ENCODE measurements around the gene CENPX. TPM values are rescaled to one million over a fixed set of nuclear protein-coding genes. Genes with fewer than 3 reads are reported as not detected.

Gene CENPX
- total RNA-seq, 1 donor from 2014 or later = 43.8 TPM

GRCh38 chr17:82021107-82021899 is 1.4 kb downstream of the CENPX start:
- ATAC-seq (peak; percentile 4 to 33), DNase-seq (peak; percentile 85)
- Histone ChIP-seq H3K4me1 (peaks cover 55% of the 10 kb centered on the region), H3K27ac (peak overlapping the region; percentile 83), H3K9me3 (no peaks in the 10 kb centered on the region), H3K27me3 (ENCODE audit: low read depth) (no peaks in the 10 kb centered on the region), H3K4me3 (peak overlapping the region; percentile 97), H3K36me3 (no peaks in the 10 kb centered on the region)
- peak; percentile 74 for TF ChIP-seq CTCF (IDR thresholded peaks at IDR 0.05)
- intact Hi-C loops (cut with DNase I) = no loop called here

GRCh38 chr17:82020572-82021106 is 2.0 kb downstream of the CENPX start:
- no peak for DNase-seq
- no peak overlapping the region for H3K4me3 ChIP-seq
- peaks cover 55% of the 10 kb centered on the region for H3K4me1 ChIP-seq
- no peaks in the 10 kb centered on the region for H3K36me3 ChIP-seq
- H3K9me3 ChIP-seq = no peaks in the 10 kb centered on the region
- H3K27ac ChIP-seq = no peak overlapping the region
- ATAC-seq = no peak
- no peaks in the 10 kb centered on the region for H3K27me3 ChIP-seq (ENCODE audit: low read depth)
- no peak for TF ChIP-seq CTCF (IDR thresholded peaks at IDR 0.05)
- intact Hi-C loops (cut with DNase I) = no loop called here

- ATAC-seq (no peak), DNase-seq (peak; percentile 81)
- peak; percentile 79 for TF ChIP-seq CTCF (IDR thresholded peaks at IDR 0.05)
- no peak overlapping the region for H3K4me3 ChIP-seq
- no peak overlapping the region for H3K27ac ChIP-seq
- intact Hi-C loops (cut with DNase I) = no loop called here
- H3K4me1 ChIP-seq = peaks cover 55% of the 10 kb centered on the region
- H3K9me3 ChIP-seq = no peaks in the 10 kb centered on the region
- no peaks in the 10 kb centered on the region for H3K36me3 ChIP-seq
- H3K27me3 ChIP-seq (ENCODE audit: low read depth) = no peaks in the 10 kb centered on the region
Observed at GRCh38 chr17:82019690-82020571, 2.7 kb downstream of the CENPX start.

- Histone ChIP-seq H3K9me3 (no peaks in the 10 kb centered on the region), H3K36me3 (no peaks in the 10 kb centered on the region), H3K4me3 (no peak overlapping the region), H3K4me1 (peaks cover 49% of the 10 kb centered on the region), H3K27me3 (ENCODE audit: low read depth) (no peaks in the 10 kb centered on the region), H3K27ac (no peak overlapping the region)
- no peak for TF ChIP-seq CTCF (IDR thresholded peaks at IDR 0.05)
- DNase-seq (no peak), ATAC-seq (no peak)
- intact Hi-C loops (cut with DNase I) = no loop called here
Observed at GRCh38 chr17:82018989-82019689, 3.5 kb downstream of the CENPX start.

Data from lower lobe of right lung (tissue), 2 donors.